SK-N-SH (cell line): Measurements from ENCODE around the gene SEMA4G. TPM values are rescaled to one million over a fixed set of nuclear protein-coding genes. Genes with fewer than 3 reads are reported as not detected.

Source experiments
- CTCF ChIA-PET: fragments of 300-600, 350-600 bp; formaldehyde crosslinking; extraction: SDS; loops from one replicate; lab custom pipeline; 2021; lab: Yijun Ruan, JAX
- POLR2A ChIA-PET: fragments of 350-600 bp; sonication (Branson Sonifier 250); formaldehyde crosslinking; extraction: SDS; loops from one replicate; lab custom pipeline; 2020; ENCODE audit warnings: antibody characterized with exemption, inconsistent platforms; lab: Yijun Ruan, JAX
- DNase-seq: peaks from one replicate; pipeline ENCODE4 v3.0.0; 2012
- H2AFZ ChIP-seq: fragments of 200-600 bp; sonication (generic); 2 replicates; pipeline ENCODE4 v1.8.1; 2016; ENCODE audit warnings: antibody characterized with exemption, mild to moderate bottlenecking, low read depth
- H3F3A ChIP-seq: fragments of 200-600 bp; sonication (generic); replicated peaks from 2 replicates; pipeline ENCODE3; 2016; ENCODE audit warnings: antibody characterized with exemption, mild to moderate bottlenecking; ENCODE audit not compliant: insufficient read depth
- H3K27ac ChIP-seq, 2 experiments: fragments of 200-500 bp in 1 of 2; fragments of 200-600 bp in 1 of 2; sonication (Bioruptor generic) in 1 of 2; sonication (generic), shearing (Covaris generic) in 1 of 2; 2 replicates each; pipeline versions ENCODE4 v1.5.1 to v1.6.1; 2014 to 2016; ENCODE audit warnings: low read depth in 2 of 2, inconsistent platforms in 1 of 2, low read length in 1 of 2, mild to moderate bottlenecking in 1 of 2, mixed read lengths in 1 of 2
- H3K27me3 ChIP-seq: fragments of 200-600 bp; sonication (generic), shearing (Covaris generic); 2 replicates; pipeline ENCODE4 v1.6.1; 2016; ENCODE audit warnings: mixed run types; ENCODE audit not compliant: insufficient read depth
- H3K36me3 ChIP-seq, 2 experiments: fragments of 200-500 bp in 1 of 2; fragments of 200-600 bp in 1 of 2; sonication (Bioruptor generic) in 1 of 2; sonication (generic) in 1 of 2; replicated peaks in 1 of 2; 2 replicates each; pipeline versions ENCODE3 to v1.5.1; 2014 to 2016; ENCODE audit warnings: low read length in 1 of 2, mild to moderate bottlenecking in 1 of 2; ENCODE audit not compliant: insufficient read depth in 2 of 2, control insufficient read depth in 1 of 2
- H3K4me1 ChIP-seq, 2 experiments: fragments of 200-500 bp in 1 of 2; fragments of 200-600 bp in 1 of 2; sonication (Bioruptor generic) in 1 of 2; sonication (generic), shearing (Covaris generic) in 1 of 2; 2 replicates each; pipeline versions ENCODE4 v1.5.1 to v1.6.1; 2014 to 2016; ENCODE audit warnings: low read depth in 1 of 2, low read length in 1 of 2, mixed run types in 1 of 2; ENCODE audit not compliant: insufficient read depth in 2 of 2, control insufficient read depth in 1 of 2
- H3K4me2 ChIP-seq: fragments of 200-600 bp; sonication (generic), shearing (Covaris generic); 2 replicates; pipeline ENCODE4 v1.6.1; 2017; ENCODE audit warnings: mixed run types
- H3K4me3 ChIP-seq, 2 experiments: fragments of 200-500 bp in 1 of 2; fragments of 200-600 bp in 1 of 2; sonication (Bioruptor generic) in 1 of 2; sonication (generic), shearing (Covaris generic) in 1 of 2; 2 replicates each; pipeline versions ENCODE4 v1.5.1 to v1.8.1; 2014 to 2016; ENCODE audit warnings: low read depth in 2 of 2, inconsistent platforms in 1 of 2, low read length in 1 of 2, mild to moderate bottlenecking in 1 of 2, mixed read lengths in 1 of 2, moderate library complexity in 1 of 2
- H3K79me2 ChIP-seq: fragments of 200-600 bp; sonication (generic); 2 replicates; pipeline ENCODE4 v1.8.1; 2017; ENCODE audit warnings: mild to moderate bottlenecking; ENCODE audit not compliant: insufficient read depth
- H3K9ac ChIP-seq: fragments of 200-600 bp; sonication (generic); 2 replicates; pipeline ENCODE4 v1.6.1; 2017; ENCODE audit warnings: mixed run types
- H3K9me2 ChIP-seq: fragments of 200-600 bp; sonication (generic); 2 replicates; pipeline ENCODE4 v1.6.1; 2017; ENCODE audit warnings: mixed run types
- H3K9me3 ChIP-seq: fragments of 200-600 bp; sonication (generic); 2 replicates; pipeline ENCODE4 v1.6.1; 2017; ENCODE audit warnings: mixed run types, mild to moderate bottlenecking, moderate library complexity
- H4K20me1 ChIP-seq: fragments of 200-600 bp; sonication (generic); 2 replicates; pipeline ENCODE4 v1.6.1; 2017; ENCODE audit warnings: mild to moderate bottlenecking, mixed run types; ENCODE audit not compliant: insufficient read depth
- ELF1 ChIP-seq: IDR thresholded peaks from 2 replicates; pipeline ENCODE4 v1.4.0; 2012
- EZH2phosphoT487 ChIP-seq: fragments of 200-600 bp; sonication (generic); IDR thresholded peaks from 2 replicates; pipeline ENCODE4 v1.6.1; 2017; ENCODE audit warnings: low read depth, mixed run types, mild to moderate bottlenecking, antibody characterized with exemption, moderate library complexity, borderline replicate concordance
- FOSL2 ChIP-seq: IDR thresholded peaks from 2 replicates; pipeline ENCODE4 v1.4.0; 2012; ENCODE audit warnings: low read depth, mild to moderate bottlenecking, moderate library complexity, borderline replicate concordance
- FOXJ3 ChIP-seq: sonication (generic); formaldehyde crosslinking; IDR thresholded peaks from 2 replicates; pipeline ENCODE4 v1.5.1; 2020; ENCODE audit warnings: mild to moderate bottlenecking, missing genetic modification reagents
- FOXM1 ChIP-seq: IDR thresholded peaks from 2 replicates; pipeline ENCODE4 v1.4.0; 2012; ENCODE audit warnings: low read depth, mild to moderate bottlenecking
- GABPA ChIP-seq: IDR thresholded peaks from 2 replicates; pipeline ENCODE4 v1.4.0; 2012; ENCODE audit warnings: low read depth, mild to moderate bottlenecking
- GATA2 ChIP-seq: sonication (generic); formaldehyde crosslinking; IDR thresholded peaks from 2 replicates; pipeline ENCODE4 v1.5.0; 2020; ENCODE audit warnings: mild to moderate bottlenecking, missing genetic modification reagents
- JUND ChIP-seq: IDR thresholded peaks from 2 replicates; pipeline ENCODE4 v1.4.0; 2012
- MXI1 ChIP-seq: IDR thresholded peaks from 2 replicates; pipeline ENCODE4 v1.6.1; 2012; ENCODE audit warnings: mild to moderate bottlenecking, low read depth, low read length, improper control_type of control experiment
- NFIC ChIP-seq: IDR thresholded peaks from 2 replicates; pipeline ENCODE4 v1.4.0; 2012; ENCODE audit warnings: borderline replicate concordance
- POLR2AphosphoS5 ChIP-seq: IDR thresholded peaks from 2 replicates; pipeline ENCODE4 v1.6.1; 2012; ENCODE audit warnings: low read depth, low read length
- RAD21 ChIP-seq: IDR thresholded peaks from 2 replicates; pipeline ENCODE4 v1.6.1; 2012; ENCODE audit warnings: mild to moderate bottlenecking, low read length
- RCOR1 ChIP-seq: fragments of 150-350 bp; IDR thresholded peaks from 2 replicates; pipeline ENCODE4 v1.6.1; 2017; ENCODE audit warnings: antibody characterized with exemption, low read length
- RFX5 ChIP-seq: IDR thresholded peaks from 2 replicates; pipeline ENCODE4 v1.6.1; 2012; ENCODE audit warnings: mild to moderate bottlenecking, improper control_type of control experiment, low read length
- RXRA ChIP-seq: IDR thresholded peaks from 2 replicates; pipeline ENCODE4 v1.4.0; 2012; ENCODE audit warnings: low read depth, mild to moderate bottlenecking, borderline replicate concordance
- SMC3 ChIP-seq: IDR thresholded peaks from 2 replicates; pipeline ENCODE4 v1.6.1; 2012; ENCODE audit warnings: low read depth, low read length, improper control_type of control experiment
- TCF12 ChIP-seq: IDR thresholded peaks from 2 replicates; pipeline ENCODE4 v1.4.0; 2012
- TEAD4 ChIP-seq: IDR thresholded peaks from 2 replicates; pipeline ENCODE4 v1.4.0; 2012; ENCODE audit warnings: mild to moderate bottlenecking, borderline replicate concordance; ENCODE audit not compliant: insufficient read depth
- YY1 ChIP-seq: IDR thresholded peaks from 2 replicates; pipeline ENCODE4 v1.4.0; 2012; ENCODE audit warnings: low read depth, mild to moderate bottlenecking
- WGBS: methylation state at CpG from one replicate; pipeline ENCODE4 v1.1.6; 2017; ENCODE audit warnings: low lambda C conversion rate; 5-methylcytosine and 5-hydroxymethylcytosine counted together
- polyA plus RNA-seq, 3 experiments: library from polyadenylated mRNA; depleted of rRNA; stranded (reverse); fragments of >200 nt; gene quantifications; 2 replicates each; pipeline ENCODE4 v1.2.3, GENCODE V29; 2012
- TF ChIP-seq, protein P1 (sequence below): fragments of 200-600 bp; sonication (generic); IDR thresholded peaks from 2 replicates; pipeline ENCODE4 v1.6.1; 2017; ENCODE audit warnings: antibody characterized with exemption, mild to moderate bottlenecking, moderate library complexity
- TF ChIP-seq, protein P2 (sequence below): IDR thresholded peaks from 2 replicates; pipeline ENCODE4 v1.4.0; 2012; ENCODE audit warnings: low read depth
- TF ChIP-seq, protein P3 (sequence below): fragments of 150-350 bp; IDR thresholded peaks from 2 replicates; pipeline ENCODE4 v1.6.1; 2016; ENCODE audit warnings: mild to moderate bottlenecking, low read depth, low read length

SEMA4G gene
- polyA plus RNA-seq, 1 of the 3 experiments (the other 2 are of a cell fraction) = 16.2 TPM

DNA sequence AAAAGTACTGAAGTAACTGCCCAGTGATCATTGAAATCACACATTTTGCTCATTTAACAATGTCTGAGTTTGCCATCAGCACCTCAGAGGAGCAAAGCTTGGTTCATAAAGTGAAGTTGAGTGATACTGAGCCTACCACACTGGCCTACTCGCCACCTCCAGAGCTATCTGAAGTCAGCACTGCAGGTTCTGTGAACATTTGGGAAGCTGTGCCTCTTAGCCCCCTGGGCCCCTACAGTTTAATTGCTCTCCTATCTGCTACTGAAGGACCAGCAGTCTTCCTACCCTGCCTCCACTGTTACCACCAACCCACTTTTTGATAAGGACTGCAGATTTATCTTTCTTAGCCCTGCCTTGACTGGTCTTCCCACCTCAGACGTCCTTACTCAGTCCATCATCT is 2.0 kb upstream of the SEMA4G start:
- TF ChIP-seq NFIC (no peak), POLR2AphosphoS5 (no peak), EZH2phosphoT487 (no peak), TEAD4 (no peak), MXI1 (no peak), JUND (no peak), RCOR1 (no peak), FOXJ3 (no peak), RAD21 (no peak), RFX5 (no peak), GATA2 (CRISPR knock-in tag) (no peak), TCF12 (no peak), GABPA (no peak)
- TF ChIP-seq, protein P1, sequence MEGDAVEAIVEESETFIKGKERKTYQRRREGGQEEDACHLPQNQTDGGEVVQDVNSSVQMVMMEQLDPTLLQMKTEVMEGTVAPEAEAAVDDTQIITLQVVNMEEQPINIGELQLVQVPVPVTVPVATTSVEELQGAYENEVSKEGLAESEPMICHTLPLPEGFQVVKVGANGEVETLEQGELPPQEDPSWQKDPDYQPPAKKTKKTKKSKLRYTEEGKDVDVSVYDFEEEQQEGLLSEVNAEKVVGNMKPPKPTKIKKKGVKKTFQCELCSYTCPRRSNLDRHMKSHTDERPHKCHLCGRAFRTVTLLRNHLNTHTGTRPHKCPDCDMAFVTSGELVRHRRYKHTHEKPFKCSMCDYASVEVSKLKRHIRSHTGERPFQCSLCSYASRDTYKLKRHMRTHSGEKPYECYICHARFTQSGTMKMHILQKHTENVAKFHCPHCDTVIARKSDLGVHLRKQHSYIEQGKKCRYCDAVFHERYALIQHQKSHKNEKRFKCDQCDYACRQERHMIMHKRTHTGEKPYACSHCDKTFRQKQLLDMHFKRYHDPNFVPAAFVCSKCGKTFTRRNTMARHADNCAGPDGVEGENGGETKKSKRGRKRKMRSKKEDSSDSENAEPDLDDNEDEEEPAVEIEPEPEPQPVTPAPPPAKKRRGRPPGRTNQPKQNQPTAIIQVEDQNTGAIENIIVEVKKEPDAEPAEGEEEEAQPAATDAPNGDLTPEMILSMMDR = no peak
- TF ChIP-seq, all 33 proteins: peak for 0
- H3K4me1 ChIP-seq = peaks cover 4 to 19% of the 10 kb centered on the region in 2 experiments; a peak in 2 of 4 replicates
- no peaks in the 10 kb centered on the region for H3K27me3 ChIP-seq
- no peaks in the 10 kb centered on the region for H3K9me3 ChIP-seq
- WGBS = 94% methylated on average over 2 of the region's 2 CpGs
- H3K4me2 ChIP-seq = no peak overlapping the region
- ChIA-PET POLR2A (no interaction called here), CTCF (interaction anchor here (0.7 to 3.4 kb wide), 10 partner anchors 10 to 405 kb away, joined by 3 to 24 read pairs (median 8); no protein-coding TSS in a partner anchor)
- no peak overlapping the region for H3K4me3 ChIP-seq
- H3K9me2 ChIP-seq = no peaks in the 10 kb centered on the region
- no peaks in the 10 kb centered on the region for H4K20me1 ChIP-seq
- no peaks in the 10 kb centered on the region for H3K79me2 ChIP-seq
- H3F3A ChIP-seq = peaks cover 3% of the 10 kb centered on the region
- DNase-seq = no peak
- peaks cover 29 to 40% of the 10 kb centered on the region in 2 experiments for H3K36me3 ChIP-seq
- no peak overlapping the region for H3K9ac ChIP-seq
- H3K27ac ChIP-seq = no peak overlapping the region
- no peak overlapping the region for H2AFZ ChIP-seq

DNA sequence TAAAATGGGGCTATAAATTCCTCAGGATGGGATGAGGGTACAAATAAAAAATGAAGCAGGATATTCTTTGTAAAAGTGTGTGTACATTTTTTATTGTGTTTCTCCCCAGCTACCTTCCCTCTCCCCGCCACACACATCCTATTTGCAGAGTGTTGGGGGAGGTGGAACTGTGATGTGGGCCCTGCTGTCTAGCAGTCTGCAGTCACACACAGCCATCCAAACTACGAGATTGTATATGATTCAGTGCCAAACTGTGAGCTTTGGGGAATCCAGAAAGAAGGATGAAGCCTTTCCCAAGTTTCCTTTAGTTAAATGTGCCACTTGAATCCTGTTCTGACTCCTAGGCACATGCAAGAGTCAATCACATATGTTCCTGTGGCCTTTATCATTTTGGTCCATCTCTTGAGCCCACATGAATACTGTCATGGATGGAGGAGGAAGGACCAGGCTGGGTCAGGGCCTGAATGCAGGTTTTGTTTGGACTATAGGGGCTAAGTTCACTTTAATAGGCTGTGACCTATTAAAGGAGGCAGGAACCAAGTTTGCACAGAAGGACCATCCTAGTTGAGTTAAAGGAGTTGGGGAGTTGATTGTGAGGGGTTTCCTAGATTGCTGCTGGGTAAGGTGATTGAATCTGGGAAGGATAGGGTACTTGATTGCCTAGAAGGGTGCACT is 1.1 kb upstream of the SEMA4G start:
- CTCF ChIA-PET = interaction anchor here (0.6 to 3.4 kb wide), 23 partner anchors 11 to 406 kb away, joined by 3 to 24 read pairs (median 4); partner anchors contain the start of gene LZTS2
- no peaks in the 10 kb centered on the region for H4K20me1 ChIP-seq
- H3K9ac ChIP-seq = no peak overlapping the region
- H2AFZ ChIP-seq = no peak overlapping the region
- H3K27ac ChIP-seq = no peak overlapping the region
- H3K4me3 ChIP-seq = no peak overlapping the region
- POLR2A ChIA-PET = no interaction called here
- no peaks in the 10 kb centered on the region for H3K79me2 ChIP-seq
- H3K36me3 ChIP-seq = peaks cover 21 to 34% of the 10 kb centered on the region in 2 experiments
- H3K9me3 ChIP-seq = no peaks in the 10 kb centered on the region
- WGBS = 91% methylated on average over 2 of the region's 2 CpGs
- peaks cover 4 to 19% of the 10 kb centered on the region in 2 experiments; a peak in 2 of 4 replicates for H3K4me1 ChIP-seq
- peak overlapping the region; percentile 99; the same call in 1 of the 2 replicates for H3K4me2 ChIP-seq
- peaks cover 3% of the 10 kb centered on the region for H3F3A ChIP-seq
- no peaks in the 10 kb centered on the region for H3K9me2 ChIP-seq
- H3K27me3 ChIP-seq = no peaks in the 10 kb centered on the region
- no peak for DNase-seq
- TF ChIP-seq SMC3 (no peak), GABPA (no peak), RXRA (no peak), RCOR1 (no peak), ELF1 (no peak), RAD21 (no peak), JUND (no peak), POLR2AphosphoS5 (no peak), FOXM1 (no peak), RFX5 (no peak), YY1 (no peak), GATA2 (CRISPR knock-in tag) (no peak), FOSL2 (no peak), TEAD4 (no peak)
- TF ChIP-seq, protein P1 = no peak
- TF ChIP-seq, protein P2, sequence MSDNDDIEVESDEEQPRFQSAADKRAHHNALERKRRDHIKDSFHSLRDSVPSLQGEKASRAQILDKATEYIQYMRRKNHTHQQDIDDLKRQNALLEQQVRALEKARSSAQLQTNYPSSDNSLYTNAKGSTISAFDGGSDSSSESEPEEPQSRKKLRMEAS = no peak
- TF ChIP-seq, protein P3, sequence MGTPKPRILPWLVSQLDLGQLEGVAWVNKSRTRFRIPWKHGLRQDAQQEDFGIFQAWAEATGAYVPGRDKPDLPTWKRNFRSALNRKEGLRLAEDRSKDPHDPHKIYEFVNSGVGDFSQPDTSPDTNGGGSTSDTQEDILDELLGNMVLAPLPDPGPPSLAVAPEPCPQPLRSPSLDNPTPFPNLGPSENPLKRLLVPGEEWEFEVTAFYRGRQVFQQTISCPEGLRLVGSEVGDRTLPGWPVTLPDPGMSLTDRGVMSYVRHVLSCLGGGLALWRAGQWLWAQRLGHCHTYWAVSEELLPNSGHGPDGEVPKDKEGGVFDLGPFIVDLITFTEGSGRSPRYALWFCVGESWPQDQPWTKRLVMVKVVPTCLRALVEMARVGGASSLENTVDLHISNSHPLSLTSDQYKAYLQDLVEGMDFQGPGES = no peak
